Measurements from ENCODE around the gene ZNF276.
A peak's percentile ranks its signal among the peaks of the same experiment; 100 is the strongest.
"Not testable (repeated sequence)": the region's sequence is repeated elsewhere in the genome, so short reads cannot be mapped to it uniquely, and the experiment has no call there.

The ZNF276 gene

GRCh38 chr16:89695875-89696669, 25.3 kb upstream of the ZNF276 start:
- no peak for DNase-seq (ENCODE audit: low read depth)

- DNase-seq (ENCODE audit: low read depth) = no peak
These were observed 24.6 kb upstream of the ZNF276 start for GRCh38 chr16:89696670-89697128.

- DNase-seq (ENCODE audit: low read depth) = no peak
These were observed 24.1 kb upstream of the ZNF276 start for GRCh38 chr16:89697161-89697615.

- DNase-seq (ENCODE audit: low read depth) = no peak
These were observed 23.6 kb upstream of the ZNF276 start for GRCh38 chr16:89697616-89698331.

- DNase-seq (ENCODE audit: low read depth) = not testable (repeated sequence)
These were observed 22.6 kb upstream of the ZNF276 start for GRCh38 chr16:89698717-89699116.

- DNase-seq (ENCODE audit: low read depth) = not testable (repeated sequence)
These were observed 21.7 kb upstream of the ZNF276 start for GRCh38 chr16:89699629-89700099.

- peak; percentile 91 for DNase-seq (ENCODE audit: low read depth)
These were observed 21.2 kb upstream of the ZNF276 start for GRCh38 chr16:89700100-89700648.

GRCh38 chr16:89700649-89701424, 20.5 kb upstream of the ZNF276 start:
- DNase-seq (ENCODE audit: low read depth) = no peak

- DNase-seq (ENCODE audit: low read depth) = peak; percentile 96
These were observed 19.6 kb upstream of the ZNF276 start, which contains the start of gene SPATA2L for GRCh38 chr16:89701425-89702406. SPATA2L (minus strand) TSS chr16:89701705; CDS start chr16:89701232, 473 bp downstream.

GRCh38 chr16:89704281-89704680, 17.1 kb upstream of the ZNF276 start:
- DNase-seq (ENCODE audit: low read depth) = no peak

GRCh38 chr16:89705006-89705405, 16.3 kb upstream of the ZNF276 start:
- no peak for DNase-seq (ENCODE audit: low read depth)

GRCh38 chr16:89706518-89707260, 14.6 kb upstream of the ZNF276 start:
- no peak for DNase-seq (ENCODE audit: low read depth)

- DNase-seq (ENCODE audit: low read depth) = no peak
These were observed 13.6 kb upstream of the ZNF276 start for GRCh38 chr16:89707695-89708094.

- DNase-seq (ENCODE audit: low read depth) = no peak
These were observed 12.8 kb upstream of the ZNF276 start for GRCh38 chr16:89708481-89708931.

- DNase-seq (ENCODE audit: low read depth) = no peak
These were observed 12.2 kb upstream of the ZNF276 start for GRCh38 chr16:89709166-89709565.

- no peak for DNase-seq (ENCODE audit: low read depth)
These were observed 11.5 kb upstream of the ZNF276 start for GRCh38 chr16:89709716-89710432.

- no peak for DNase-seq (ENCODE audit: low read depth)
These were observed 10.4 kb upstream of the ZNF276 start for GRCh38 chr16:89710709-89711564.
